DND-41 (cell line): ENCODE data around the gene EPOP.

ENCODE experiments used
- ATAC-seq: fragments of 200-7000 bp; cut with Tn5 transposase; 3 replicates; pipeline ENCODE4 v1.9.1; 2021; ENCODE audit warnings: low read depth; ENCODE audit not compliant: insufficient read depth
- DNase-seq: peaks from one replicate; pipeline ENCODE4 v3.0.0-alpha.2; 2020
- H2AFZ ChIP-seq: 2 replicates; pipeline ENCODE4 v1.6.0; 2012; ENCODE audit warnings: low read depth, low read length
- H3K27ac ChIP-seq: 2 replicates; pipeline ENCODE4 v1.5.1; 2012; ENCODE audit warnings: low read length, inconsistent platforms
- H3K27me3 ChIP-seq: fragments of 200-600 bp; sonication (generic); 2 replicates; pipeline ENCODE4 v1.6.0; 2012; ENCODE audit warnings: low read length, mild to moderate bottlenecking, inconsistent platforms; ENCODE audit not compliant: insufficient read depth, poor library complexity
- H3K36me3 ChIP-seq: 2 replicates; pipeline ENCODE4 v1.5.1; 2012; ENCODE audit warnings: low read length, inconsistent platforms; ENCODE audit not compliant: insufficient read depth
- H3K4me1 ChIP-seq: 2 replicates; pipeline ENCODE4 v1.5.1; 2012; ENCODE audit warnings: mild to moderate bottlenecking, low read length; ENCODE audit not compliant: insufficient read depth
- H3K4me2 ChIP-seq: 2 replicates; pipeline ENCODE4 v1.6.0; 2012; ENCODE audit warnings: mild to moderate bottlenecking, moderate library complexity, low read length, inconsistent platforms; ENCODE audit not compliant: insufficient read depth
- H3K4me3 ChIP-seq, 2 experiments: fragments of 200-600 bp in 1 of 2; shearing (Covaris generic) in 1 of 2; 2 replicates each; pipeline ENCODE4 v1.5.1; 2012 to 2016; ENCODE audit warnings: inconsistent platforms in 2 of 2, low read length in 2 of 2, mild to moderate bottlenecking in 2 of 2, low read depth in 1 of 2, moderate library complexity in 1 of 2
- H3K79me2 ChIP-seq: 2 replicates; pipeline ENCODE4 v1.6.0; 2012; ENCODE audit warnings: low read length, inconsistent platforms; ENCODE audit not compliant: insufficient read depth
- H3K9ac ChIP-seq: 2 replicates; pipeline ENCODE4 v1.6.0; 2012; ENCODE audit warnings: low read depth, mild to moderate bottlenecking, inconsistent platforms, low read length, moderate library complexity
- H3K9me3 ChIP-seq: 2 replicates; pipeline ENCODE4 v1.5.1; 2012; ENCODE audit warnings: low read length, moderate library complexity, mild to moderate bottlenecking, inconsistent platforms; ENCODE audit not compliant: insufficient read depth, severe bottlenecking
- H4K20me1 ChIP-seq: 2 replicates; pipeline ENCODE4 v1.6.0; 2012; ENCODE audit warnings: low read length; ENCODE audit not compliant: insufficient read depth
- CTCF ChIP-seq: IDR thresholded peaks from 2 replicates; pipeline ENCODE4 v1.5.1; 2012; ENCODE audit warnings: borderline replicate concordance, low read length, moderate library complexity, mild to moderate bottlenecking; ENCODE audit not compliant: poor library complexity, severe bottlenecking; ENCODE audit errors: extremely low read depth
- EZH2 ChIP-seq: IDR thresholded peaks from 3 replicates; pipeline ENCODE4 v1.6.1; 2012; ENCODE audit warnings: borderline replicate concordance, low read depth, mild to moderate bottlenecking, moderate library complexity, low read length, inconsistent platforms; ENCODE audit not compliant: severe bottlenecking

Gene EPOP

DNA sequence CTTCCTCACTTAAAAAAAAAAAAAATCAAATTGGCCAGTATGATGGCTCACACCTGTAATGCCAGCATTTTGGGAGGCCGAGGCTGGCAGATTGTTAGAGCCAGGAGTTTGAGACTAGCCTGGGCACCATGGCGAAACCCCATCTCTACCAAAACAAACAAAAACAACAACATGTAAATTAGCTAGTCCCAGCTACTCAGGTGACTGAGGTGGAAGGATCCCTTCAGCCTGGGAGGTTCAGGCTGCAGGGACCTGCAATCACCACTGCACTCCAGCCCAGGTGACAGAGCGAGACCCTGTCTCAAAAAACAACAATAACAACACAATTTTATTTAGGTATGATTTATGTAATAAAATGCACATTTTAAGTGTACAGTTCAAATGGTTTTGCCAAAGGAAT, 6.3 kb upstream of the EPOP start:
- peaks cover 8% of the 10 kb centered on the region for H3K4me1 ChIP-seq
- H3K27ac ChIP-seq = no peak overlapping the region
- no peaks in the 10 kb centered on the region for H3K27me3 ChIP-seq
- no peak for ATAC-seq
- no peak overlapping the region for H2AFZ ChIP-seq
- DNase-seq = no peak
- no peak overlapping the region for H3K4me3 ChIP-seq
- H3K36me3 ChIP-seq = no peaks in the 10 kb centered on the region
- no peaks in the 10 kb centered on the region for H3K9me3 ChIP-seq
- no peaks in the 10 kb centered on the region for H3K79me2 ChIP-seq
- no peak overlapping the region for H3K9ac ChIP-seq
- TF ChIP-seq EZH2 (no peak), CTCF (no peak)
- H4K20me1 ChIP-seq = no peaks in the 10 kb centered on the region
- no peak overlapping the region for H3K4me2 ChIP-seq

GRCh38 chr17:38677819-38678218, 3.1 kb upstream of the EPOP start:
- Histone ChIP-seq H3K9me3 (no peaks in the 10 kb centered on the region), H3K4me3 (no peak overlapping the region), H3K27ac (no peak overlapping the region), H3K9ac (no peak overlapping the region), H4K20me1 (peaks cover 3% of the 10 kb centered on the region; the same call in 1 of the 2 replicates), H3K27me3 (no peaks in the 10 kb centered on the region), H3K4me2 (no peak overlapping the region), H3K79me2 (peaks cover 7% of the 10 kb centered on the region; the same call in 1 of the 2 replicates), H3K36me3 (no peaks in the 10 kb centered on the region; the same call in 1 of the 2 replicates), H2AFZ (no peak overlapping the region), H3K4me1 (peaks cover 33% of the 10 kb centered on the region)
- DNase-seq = no peak
- TF ChIP-seq CTCF (no peak), EZH2 (no peak)
- no peak for ATAC-seq

DNA sequence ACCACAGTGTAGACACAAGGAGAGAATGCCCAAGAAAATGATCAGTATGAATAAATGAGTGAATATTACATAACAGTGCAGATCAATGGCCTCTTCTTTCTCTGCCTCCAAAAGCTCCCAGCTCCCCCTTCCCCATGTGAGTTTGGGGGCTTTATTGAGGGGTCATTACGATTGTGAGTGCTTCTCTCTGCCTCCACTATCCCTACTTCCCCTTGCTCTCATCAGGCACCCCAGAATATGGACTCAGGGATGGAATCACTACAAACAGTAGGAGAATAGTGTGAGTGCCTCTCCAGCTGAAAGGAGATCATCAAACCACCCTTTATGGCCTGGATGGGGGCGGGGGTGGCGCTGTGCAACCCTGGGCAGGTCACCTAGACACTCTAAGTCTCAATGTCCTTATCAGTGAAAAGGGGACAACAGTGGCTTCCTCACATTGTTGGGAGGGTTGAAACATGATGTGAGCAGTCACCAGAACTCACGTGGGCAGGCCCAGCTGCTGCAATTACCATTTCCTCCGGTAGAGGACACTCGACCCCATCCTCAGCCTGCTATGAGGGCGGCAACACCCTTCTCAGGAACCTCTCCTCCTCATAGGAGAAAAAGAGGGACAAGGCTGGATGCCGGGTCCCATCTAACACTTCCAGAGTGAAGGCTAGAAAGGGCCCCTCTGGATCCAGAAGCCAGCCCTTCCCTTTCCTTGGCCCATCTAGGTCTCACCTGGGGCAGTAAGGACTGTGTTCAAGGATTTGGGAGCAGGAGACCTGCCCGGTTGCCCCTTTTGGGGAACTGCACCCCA, 2.1 kb upstream of the EPOP start:
- peak; percentile 87 for DNase-seq
- no peak overlapping the region for H3K27ac ChIP-seq
- H3K79me2 ChIP-seq = peaks cover 7% of the 10 kb centered on the region; the same call in 1 of the 2 replicates
- TF ChIP-seq EZH2 (no peak), CTCF (peak; percentile 99)
- no peaks in the 10 kb centered on the region for H3K27me3 ChIP-seq
- ATAC-seq = peak; percentile 65
- H4K20me1 ChIP-seq = peaks cover 12% of the 10 kb centered on the region; the same call in 1 of the 2 replicates
- peaks cover 40% of the 10 kb centered on the region for H3K4me1 ChIP-seq
- H3K4me3 ChIP-seq = no peak overlapping the region
- peak overlapping the region; percentile 61; the same call in 1 of the 2 replicates for H2AFZ ChIP-seq
- no peak overlapping the region; the same call in 1 of the 2 replicates for H3K9ac ChIP-seq
- H3K9me3 ChIP-seq = no peaks in the 10 kb centered on the region
- H3K4me2 ChIP-seq = no peak overlapping the region
- no peaks in the 10 kb centered on the region; the same call in 1 of the 2 replicates for H3K36me3 ChIP-seq
